Measurements from ENCODE around the gene HOXA6.

The HOXA6 gene

GRCh38 chr7:27132978-27133377, 14.6 kb downstream of the HOXA6 start:
- H3K4me3 ChIP-seq (replicated peaks; ENCODE audit: low read depth, low read length) = no peak overlapping the region
- no peak for DNase-seq (ENCODE audit: extremely low read depth, low read depth)
- TF ChIP-seq CTCF (IDR thresholded peaks at IDR 0.05; ENCODE audit: low read depth, low read length, missing control alignments) = no peak

- H3K4me3 ChIP-seq (replicated peaks; ENCODE audit: low read depth, low read length) = no peak overlapping the region
- no peak for DNase-seq (ENCODE audit: extremely low read depth, low read depth)
- TF ChIP-seq CTCF (IDR thresholded peaks at IDR 0.05; ENCODE audit: low read depth, low read length, missing control alignments) = no peak
Measured at GRCh38 chr7:27132214-27132613, 15.4 kb downstream of the HOXA6 start.

DNA sequence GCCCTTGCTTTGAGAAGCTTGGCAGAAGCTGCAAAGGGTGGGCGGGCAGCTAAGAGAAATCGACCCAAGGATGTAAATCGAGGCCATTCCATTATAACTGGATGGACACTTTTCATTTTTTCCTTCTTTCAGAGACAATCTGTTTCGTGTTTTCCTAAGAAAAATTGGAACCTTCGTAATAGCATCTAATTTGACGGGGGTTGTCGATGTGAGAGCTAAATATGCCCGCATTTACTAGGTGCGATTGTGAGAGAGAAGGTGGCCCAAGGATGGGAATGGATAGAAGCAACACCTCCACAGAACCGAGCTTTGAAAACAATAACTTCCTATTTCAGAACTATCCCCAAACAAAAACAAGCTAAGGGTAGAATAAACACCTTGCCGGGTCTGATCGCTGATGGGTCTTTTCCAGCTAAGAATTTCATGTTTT, 16.2 kb downstream of the HOXA6 start:
- DNase-seq (ENCODE audit: extremely low read depth, low read depth) = no peak

DNA sequence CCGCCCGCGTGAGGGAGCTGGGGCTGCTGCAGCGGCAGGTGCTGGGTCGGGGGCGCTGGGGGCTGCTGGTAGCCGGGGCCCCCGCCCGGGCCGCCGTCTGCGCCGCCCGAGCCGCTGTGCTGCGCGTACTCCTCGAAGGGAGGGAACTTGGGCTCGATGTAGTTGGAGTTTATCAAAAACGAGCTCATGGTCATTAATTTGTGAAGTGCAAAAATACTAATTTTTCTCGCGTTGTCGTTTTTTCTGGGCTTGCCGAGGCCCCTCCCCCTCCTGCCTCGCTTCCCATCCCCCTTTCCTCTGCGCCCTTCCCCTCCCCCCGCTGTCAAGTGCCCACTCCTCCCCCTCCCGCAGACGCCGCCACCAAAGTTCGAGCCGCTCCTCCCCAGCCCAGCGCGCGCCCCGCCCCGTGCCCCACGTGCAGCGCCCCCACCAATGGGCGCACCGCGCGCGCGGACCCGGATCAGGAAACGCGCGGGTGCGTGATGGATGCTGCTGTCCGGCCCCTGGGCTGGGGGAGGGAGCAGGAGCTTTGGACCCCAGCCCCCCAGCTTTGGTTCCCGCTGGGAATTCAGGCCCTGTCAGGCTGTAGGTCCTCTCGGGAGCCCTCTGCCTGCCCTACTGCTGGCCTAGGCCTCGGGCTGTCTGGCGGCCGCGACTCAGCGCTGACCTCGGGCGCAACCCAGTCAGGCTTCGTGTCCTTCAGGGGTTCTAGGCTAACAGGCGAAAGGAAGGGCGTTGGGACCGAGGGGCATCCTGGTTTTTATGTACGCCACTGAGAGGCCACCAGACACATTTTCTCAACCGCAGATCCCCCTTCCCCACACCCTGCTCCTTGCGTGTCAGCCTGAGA, 16.8 kb downstream of the HOXA6 start, which contains the start of gene HOXA4:
Gene HOXA4, minus strand, starts transcription at position 218 of the 850 bp plus-strand sequence. Its CDS starts 24 bp downstream, at position 194.
- TF ChIP-seq CTCF (IDR thresholded peaks at IDR 0.05; ENCODE audit: low read depth, low read length, missing control alignments) = no peak
- H3K4me3 ChIP-seq (replicated peaks; ENCODE audit: low read depth, low read length) = peak within 1 kb of the TSS; percentile 42
- DNase-seq (ENCODE audit: extremely low read depth, low read depth) = no peak

More for the DNA sequence above, 16.2 kb downstream of the HOXA6 start:
- H3K4me3 ChIP-seq (replicated peaks; ENCODE audit: low read depth, low read length) = peak overlapping the region; percentile 42
- no peak for TF ChIP-seq CTCF (IDR thresholded peaks at IDR 0.05; ENCODE audit: low read depth, low read length, missing control alignments)

GRCh38 chr7:27129729-27130539, 17.6 kb downstream of the HOXA6 start:
- DNase-seq (ENCODE audit: extremely low read depth, low read depth) = no peak
- no peak for TF ChIP-seq CTCF (IDR thresholded peaks at IDR 0.05; ENCODE audit: low read depth, low read length, missing control alignments)
- 0 out of 2 replicates have a peak overlapping the region, but pooled peaks have one; percentile 42 for H3K4me3 ChIP-seq (replicated peaks; ENCODE audit: low read depth, low read length)

DNA sequence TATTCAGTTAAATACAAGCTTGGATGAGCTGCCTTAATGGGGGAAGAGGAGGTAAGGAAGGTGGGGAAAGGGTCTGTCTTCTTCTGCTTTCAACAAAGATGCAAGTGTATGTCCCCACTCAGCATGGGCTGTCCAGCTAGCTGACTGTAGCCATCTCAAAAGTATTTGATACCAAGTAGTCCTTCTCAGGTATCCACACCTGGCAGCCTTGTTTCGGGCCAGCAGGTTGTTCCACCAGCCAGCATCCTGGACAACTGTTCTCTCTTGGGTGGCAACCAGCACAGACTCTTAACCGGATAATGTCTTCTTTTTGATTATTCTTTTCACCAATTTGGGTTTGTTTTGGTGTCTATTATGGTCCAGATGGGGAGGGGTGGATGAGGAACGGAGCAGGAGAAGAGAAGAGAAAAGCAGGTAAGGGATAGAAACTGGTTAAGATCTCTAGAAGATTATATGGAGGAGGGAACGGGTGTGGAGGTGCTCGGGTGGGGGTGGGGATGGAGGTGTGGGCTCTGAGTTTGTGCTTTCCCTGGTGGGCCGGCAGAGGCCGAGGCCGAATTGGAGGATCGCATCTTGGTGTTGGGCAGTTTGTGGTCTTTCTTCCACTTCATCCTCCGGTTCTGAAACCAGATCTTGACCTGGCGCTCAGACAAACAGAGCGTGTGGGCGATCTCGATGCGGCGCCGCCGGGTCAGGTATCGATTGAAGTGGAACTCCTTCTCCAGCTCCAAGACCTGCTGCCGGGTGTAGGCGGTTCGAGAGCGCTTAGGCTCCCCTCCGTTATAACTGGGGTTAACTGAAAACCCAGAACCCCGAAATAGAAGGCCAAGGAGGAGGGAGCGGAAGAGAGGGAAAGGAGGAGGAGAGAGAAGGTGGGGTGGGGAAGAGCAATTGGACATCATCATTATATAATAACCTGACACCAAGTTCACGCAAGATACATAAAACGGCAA, 18.5 kb downstream of the HOXA6 start:
- no peak for TF ChIP-seq CTCF (IDR thresholded peaks at IDR 0.05; ENCODE audit: low read depth, low read length, missing control alignments)
- no peak for DNase-seq (ENCODE audit: extremely low read depth, low read depth)
- H3K4me3 ChIP-seq (replicated peaks; ENCODE audit: low read depth, low read length) = no peak overlapping the region

Measured in HFF-Myc (cell line).